Measurements from ENCODE around the gene ATP2B3. TPM values are rescaled to one million over a fixed set of nuclear protein-coding genes. Genes with fewer than 3 reads are reported as not detected.

ATP2B3 gene
- total RNA-seq, 1 experiment from 2014 or later = 0.21 TPM

DNA sequence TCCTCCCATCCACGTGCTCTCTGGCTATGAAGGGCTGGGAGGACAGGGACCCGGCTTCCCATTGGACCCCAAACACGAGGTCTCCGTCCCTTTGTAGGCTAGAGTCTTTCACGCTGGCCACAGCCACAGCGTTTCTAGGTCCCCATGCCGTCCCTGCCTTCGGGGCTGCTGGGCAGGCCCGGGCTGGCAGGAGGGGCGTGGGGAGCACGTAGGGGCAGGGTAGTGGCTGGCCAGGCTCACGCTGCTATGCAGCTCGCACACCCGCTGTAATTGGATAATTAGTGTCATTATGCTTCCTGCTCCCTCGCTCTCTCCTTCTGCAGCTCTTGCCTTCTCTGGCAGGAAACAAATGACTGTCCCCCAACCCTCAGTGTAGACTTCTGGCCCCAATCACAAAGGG is 9.8 kb downstream of the ATP2B3 start:
- BruUV-seq (replicated peaks) = no TSS peak
- H3K27me3 ChIP-seq (ENCODE audit: control insufficient read depth, insufficient read depth, low read length) = no peaks in the 10 kb centered on the region
- ChIA-PET POLR2A (no interaction called here), CTCF (no interaction called here)
- H3K4me1 ChIP-seq (ENCODE audit: control insufficient read depth, insufficient read depth, low read length) = no peaks in the 10 kb centered on the region
- H3K36me3 ChIP-seq (ENCODE audit: control insufficient read depth, insufficient read depth, low read length) = no peaks in the 10 kb centered on the region
- intact Hi-C loops (cut with micrococcal nuclease; ENCODE audit: unreplicated experiment) (no loop called here), in situ Hi-C loops (cut with HindIII; ENCODE audit: low pct_unique_long_range_greater_than_20kb, low sequenced_read_pairs) (no loop called here)
- H3K27ac ChIP-seq (ENCODE audit: low read length) = no peak overlapping the region
- ATAC-seq (no peak), DNase-seq (ENCODE audit: low read depth, low spot score) (no peak)
- TF ChIP-seq TCF7L2 (IDR thresholded peaks at IDR 0.05; ENCODE audit: low read depth, low read length) (no peak), POLR2AphosphoS5 (IDR thresholded peaks at IDR 0.05; ENCODE audit: low read depth, low read length) (no peak), SIN3A (IDR thresholded peaks at IDR 0.05; ENCODE audit: borderline replicate concordance, insufficient read depth, low read depth, low read length) (no peak)
- TF ChIP-seq, protein P1, sequence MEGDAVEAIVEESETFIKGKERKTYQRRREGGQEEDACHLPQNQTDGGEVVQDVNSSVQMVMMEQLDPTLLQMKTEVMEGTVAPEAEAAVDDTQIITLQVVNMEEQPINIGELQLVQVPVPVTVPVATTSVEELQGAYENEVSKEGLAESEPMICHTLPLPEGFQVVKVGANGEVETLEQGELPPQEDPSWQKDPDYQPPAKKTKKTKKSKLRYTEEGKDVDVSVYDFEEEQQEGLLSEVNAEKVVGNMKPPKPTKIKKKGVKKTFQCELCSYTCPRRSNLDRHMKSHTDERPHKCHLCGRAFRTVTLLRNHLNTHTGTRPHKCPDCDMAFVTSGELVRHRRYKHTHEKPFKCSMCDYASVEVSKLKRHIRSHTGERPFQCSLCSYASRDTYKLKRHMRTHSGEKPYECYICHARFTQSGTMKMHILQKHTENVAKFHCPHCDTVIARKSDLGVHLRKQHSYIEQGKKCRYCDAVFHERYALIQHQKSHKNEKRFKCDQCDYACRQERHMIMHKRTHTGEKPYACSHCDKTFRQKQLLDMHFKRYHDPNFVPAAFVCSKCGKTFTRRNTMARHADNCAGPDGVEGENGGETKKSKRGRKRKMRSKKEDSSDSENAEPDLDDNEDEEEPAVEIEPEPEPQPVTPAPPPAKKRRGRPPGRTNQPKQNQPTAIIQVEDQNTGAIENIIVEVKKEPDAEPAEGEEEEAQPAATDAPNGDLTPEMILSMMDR (IDR thresholded peaks at IDR 0.05) = no peak
- TF ChIP-seq, protein P2, sequence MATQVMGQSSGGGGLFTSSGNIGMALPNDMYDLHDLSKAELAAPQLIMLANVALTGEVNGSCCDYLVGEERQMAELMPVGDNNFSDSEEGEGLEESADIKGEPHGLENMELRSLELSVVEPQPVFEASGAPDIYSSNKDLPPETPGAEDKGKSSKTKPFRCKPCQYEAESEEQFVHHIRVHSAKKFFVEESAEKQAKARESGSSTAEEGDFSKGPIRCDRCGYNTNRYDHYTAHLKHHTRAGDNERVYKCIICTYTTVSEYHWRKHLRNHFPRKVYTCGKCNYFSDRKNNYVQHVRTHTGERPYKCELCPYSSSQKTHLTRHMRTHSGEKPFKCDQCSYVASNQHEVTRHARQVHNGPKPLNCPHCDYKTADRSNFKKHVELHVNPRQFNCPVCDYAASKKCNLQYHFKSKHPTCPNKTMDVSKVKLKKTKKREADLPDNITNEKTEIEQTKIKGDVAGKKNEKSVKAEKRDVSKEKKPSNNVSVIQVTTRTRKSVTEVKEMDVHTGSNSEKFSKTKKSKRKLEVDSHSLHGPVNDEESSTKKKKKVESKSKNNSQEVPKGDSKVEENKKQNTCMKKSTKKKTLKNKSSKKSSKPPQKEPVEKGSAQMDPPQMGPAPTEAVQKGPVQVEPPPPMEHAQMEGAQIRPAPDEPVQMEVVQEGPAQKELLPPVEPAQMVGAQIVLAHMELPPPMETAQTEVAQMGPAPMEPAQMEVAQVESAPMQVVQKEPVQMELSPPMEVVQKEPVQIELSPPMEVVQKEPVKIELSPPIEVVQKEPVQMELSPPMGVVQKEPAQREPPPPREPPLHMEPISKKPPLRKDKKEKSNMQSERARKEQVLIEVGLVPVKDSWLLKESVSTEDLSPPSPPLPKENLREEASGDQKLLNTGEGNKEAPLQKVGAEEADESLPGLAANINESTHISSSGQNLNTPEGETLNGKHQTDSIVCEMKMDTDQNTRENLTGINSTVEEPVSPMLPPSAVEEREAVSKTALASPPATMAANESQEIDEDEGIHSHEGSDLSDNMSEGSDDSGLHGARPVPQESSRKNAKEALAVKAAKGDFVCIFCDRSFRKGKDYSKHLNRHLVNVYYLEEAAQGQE (IDR thresholded peaks at IDR 0.05; ENCODE audit: insufficient read depth in 1 of 2, low read depth in 2 of 2, low read length in 1 of 2) = no peak
- H3K4me3 ChIP-seq (ENCODE audit: low read depth in 2 of 2, low read length in 2 of 2) = no peak overlapping the region
- H3K9me3 ChIP-seq (ENCODE audit: control insufficient read depth, insufficient read depth, low read depth, low read length) = no peaks in the 10 kb centered on the region

DNA sequence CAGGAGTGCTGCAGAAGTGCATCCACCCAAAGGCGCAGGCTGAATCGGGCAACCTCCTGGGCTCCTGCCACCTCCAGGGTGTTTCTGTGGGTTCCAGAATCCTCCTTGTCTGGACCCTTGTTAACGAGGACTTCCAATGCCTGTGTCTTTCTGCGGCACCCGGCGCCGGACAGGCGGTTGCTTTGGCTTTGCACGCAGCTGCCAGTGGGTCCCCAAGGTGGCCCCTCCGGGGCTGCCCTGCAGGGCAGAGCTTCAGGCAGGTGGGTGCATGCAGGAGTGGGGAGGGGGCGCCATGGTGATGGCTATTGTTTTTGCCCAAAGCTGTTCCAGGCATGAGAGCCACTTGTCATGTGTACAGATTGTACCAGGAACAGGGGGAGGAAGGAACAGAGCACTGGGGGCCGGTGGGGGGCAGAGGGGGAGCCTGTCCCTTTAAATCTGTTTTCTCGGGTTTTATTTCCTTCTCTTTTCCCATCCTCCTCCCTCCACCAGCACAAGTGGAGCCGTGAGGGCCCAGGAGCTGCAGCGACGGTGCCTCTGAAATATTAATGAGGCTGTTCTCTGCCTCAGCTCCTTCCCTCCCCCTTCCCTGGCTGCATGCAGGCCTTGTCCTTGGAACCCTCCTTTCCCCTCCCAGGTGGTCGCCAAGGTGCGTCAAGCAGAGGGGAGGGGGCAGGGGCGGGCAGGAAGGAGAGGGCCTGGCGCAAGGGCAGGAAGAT is 13.1 kb downstream of the ATP2B3 start:
- Histone ChIP-seq H3K36me3 (ENCODE audit: control insufficient read depth, insufficient read depth, low read length) (no peaks in the 10 kb centered on the region), H3K4me3 (ENCODE audit: low read depth in 2 of 2, low read length in 2 of 2) (no peak overlapping the region), H3K4me1 (ENCODE audit: control insufficient read depth, insufficient read depth, low read length) (no peaks in the 10 kb centered on the region), H3K9me3 (ENCODE audit: control insufficient read depth, insufficient read depth, low read depth, low read length) (no peaks in the 10 kb centered on the region), H3K27ac (ENCODE audit: low read length) (no peak overlapping the region), H3K27me3 (ENCODE audit: control insufficient read depth, insufficient read depth, low read length) (no peaks in the 10 kb centered on the region)
- in situ Hi-C loops (cut with HindIII; ENCODE audit: low pct_unique_long_range_greater_than_20kb, low sequenced_read_pairs) = no loop called here
- DNase-seq (ENCODE audit: low read depth, low spot score) = no peak
- BruUV-seq (replicated peaks) = no TSS peak
- POLR2A ChIA-PET = no interaction called here
- ATAC-seq = no peak
- CTCF ChIA-PET = interaction anchor here (0.6 kb wide), 1 partner anchor 101 kb away, joined by 4 read pairs; no protein-coding TSS in a partner anchor
- TF ChIP-seq, protein P1 (IDR thresholded peaks at IDR 0.05) = no peak
- no peak for TF ChIP-seq POLR2AphosphoS5 (IDR thresholded peaks at IDR 0.05; ENCODE audit: low read depth, low read length)
- TF ChIP-seq, protein P2 (IDR thresholded peaks at IDR 0.05; ENCODE audit: insufficient read depth in 1 of 2, low read depth in 2 of 2, low read length in 1 of 2) = no peak
- no peak for TF ChIP-seq TCF7L2 (IDR thresholded peaks at IDR 0.05; ENCODE audit: low read depth, low read length)
- no peak for TF ChIP-seq SIN3A (IDR thresholded peaks at IDR 0.05; ENCODE audit: borderline replicate concordance, insufficient read depth, low read depth, low read length)
- intact Hi-C loops (cut with micrococcal nuclease; ENCODE audit: unreplicated experiment) = no loop called here

Measured in Panc1 (cell line).